Measurements from ENCODE around the gene IFNAR1. TPM values are rescaled to one million over a fixed set of nuclear protein-coding genes. Genes with fewer than 3 reads are reported as not detected.

The IFNAR1 gene
- total and polyA plus RNA-seq, 9 of the 15 experiments (the other 6 are each of a cell fraction or from before 2014, with no cell fraction given): 8.6 to 31.8 (median 14.8) TPM

DNA sequence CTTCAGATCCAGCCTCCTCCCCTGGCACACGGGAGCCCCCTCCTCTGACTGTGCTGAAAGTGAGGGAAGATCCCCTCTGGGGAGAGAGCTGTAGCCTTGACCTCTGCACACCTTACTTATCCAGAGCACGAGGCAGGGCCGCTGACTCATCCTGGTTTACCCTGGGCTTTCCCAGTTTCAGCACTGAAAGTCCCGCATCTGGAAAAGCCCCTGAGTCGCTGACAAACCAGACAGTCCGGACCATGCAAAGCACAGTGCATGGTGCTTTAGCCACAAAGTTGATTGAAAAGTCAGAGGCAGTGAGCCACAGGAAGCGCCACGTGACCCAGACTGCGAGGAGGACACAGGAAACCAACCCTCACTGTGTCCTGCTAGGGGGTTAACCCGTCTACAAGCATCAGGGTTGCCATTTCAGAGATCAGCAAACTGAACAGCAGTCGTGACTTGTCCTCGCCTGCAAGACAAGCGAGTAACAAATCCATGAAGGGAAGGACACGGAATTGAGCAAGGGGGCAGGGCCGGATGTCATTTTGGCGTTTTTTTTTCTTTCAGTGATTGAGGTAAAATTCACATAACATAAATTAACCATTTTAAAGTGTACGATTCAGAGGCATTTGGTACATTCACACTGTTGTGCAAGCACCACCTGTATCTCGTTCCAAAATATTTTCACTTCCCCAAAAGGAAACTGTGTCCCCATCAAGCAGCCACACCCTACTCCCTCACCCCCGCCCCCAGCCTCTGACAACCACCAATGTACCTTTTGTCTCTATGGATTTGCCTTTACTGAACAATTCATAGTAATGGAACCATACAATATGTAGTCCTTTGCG lies 58.5 kb downstream of the IFNAR1 start (continued):
- TF ChIP-seq, protein P1, sequence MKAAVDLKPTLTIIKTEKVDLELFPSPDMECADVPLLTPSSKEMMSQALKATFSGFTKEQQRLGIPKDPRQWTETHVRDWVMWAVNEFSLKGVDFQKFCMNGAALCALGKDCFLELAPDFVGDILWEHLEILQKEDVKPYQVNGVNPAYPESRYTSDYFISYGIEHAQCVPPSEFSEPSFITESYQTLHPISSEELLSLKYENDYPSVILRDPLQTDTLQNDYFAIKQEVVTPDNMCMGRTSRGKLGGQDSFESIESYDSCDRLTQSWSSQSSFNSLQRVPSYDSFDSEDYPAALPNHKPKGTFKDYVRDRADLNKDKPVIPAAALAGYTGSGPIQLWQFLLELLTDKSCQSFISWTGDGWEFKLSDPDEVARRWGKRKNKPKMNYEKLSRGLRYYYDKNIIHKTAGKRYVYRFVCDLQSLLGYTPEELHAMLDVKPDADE (conservative IDR thresholded peaks at IDR 0.05; ENCODE audit: control insufficient read depth, low read depth, low read length): no peak
- TF ChIP-seq ZBTB33 (CRISPR knock-in tag; IDR thresholded peaks at IDR 0.05): no peak
- peak; percentile 62; the same call in 1 of the 2 replicates for TF ChIP-seq ZNF395 (CRISPR knock-in tag; IDR thresholded peaks at IDR 0.05)
- no peak for TF ChIP-seq MCM3 (IDR thresholded peaks at IDR 0.05)
- TF ChIP-seq ZNF263 (CRISPR knock-in tag; IDR thresholded peaks at IDR 0.05; ENCODE audit: borderline replicate concordance): no peak
- no peak for TF ChIP-seq CSDE1 (IDR thresholded peaks at IDR 0.05)
- no peak for TF ChIP-seq TARDBP (IDR thresholded peaks at IDR 0.05)
- no peak for TF ChIP-seq KLF10 (CRISPR knock-in tag; IDR thresholded peaks at IDR 0.05)
- TF ChIP-seq GATAD2B (IDR thresholded peaks at IDR 0.05; ENCODE audit: borderline replicate concordance): no peak
- TF ChIP-seq TAF15 (IDR thresholded peaks at IDR 0.05; ENCODE audit: low read depth, low read length): no peak
- TF ChIP-seq TCFL5 (CRISPR knock-in tag; conservative IDR thresholded peaks at IDR 0.05): no peak
- no peak for TF ChIP-seq NFE2L1 (tag; IDR thresholded peaks at IDR 0.05; ENCODE audit: borderline replicate concordance, low read depth)
- no peak for TF ChIP-seq STAT5A (IDR thresholded peaks at IDR 0.05; ENCODE audit: borderline replicate concordance, low read length)
- TF ChIP-seq PCBP2 (IDR thresholded peaks at IDR 0.05; ENCODE audit: low read depth, low read length, poor library complexity, severe bottlenecking): no peak
- TF ChIP-seq ARID1B (IDR thresholded peaks at IDR 0.05): peak; percentile 60
- TF ChIP-seq, protein P2, sequence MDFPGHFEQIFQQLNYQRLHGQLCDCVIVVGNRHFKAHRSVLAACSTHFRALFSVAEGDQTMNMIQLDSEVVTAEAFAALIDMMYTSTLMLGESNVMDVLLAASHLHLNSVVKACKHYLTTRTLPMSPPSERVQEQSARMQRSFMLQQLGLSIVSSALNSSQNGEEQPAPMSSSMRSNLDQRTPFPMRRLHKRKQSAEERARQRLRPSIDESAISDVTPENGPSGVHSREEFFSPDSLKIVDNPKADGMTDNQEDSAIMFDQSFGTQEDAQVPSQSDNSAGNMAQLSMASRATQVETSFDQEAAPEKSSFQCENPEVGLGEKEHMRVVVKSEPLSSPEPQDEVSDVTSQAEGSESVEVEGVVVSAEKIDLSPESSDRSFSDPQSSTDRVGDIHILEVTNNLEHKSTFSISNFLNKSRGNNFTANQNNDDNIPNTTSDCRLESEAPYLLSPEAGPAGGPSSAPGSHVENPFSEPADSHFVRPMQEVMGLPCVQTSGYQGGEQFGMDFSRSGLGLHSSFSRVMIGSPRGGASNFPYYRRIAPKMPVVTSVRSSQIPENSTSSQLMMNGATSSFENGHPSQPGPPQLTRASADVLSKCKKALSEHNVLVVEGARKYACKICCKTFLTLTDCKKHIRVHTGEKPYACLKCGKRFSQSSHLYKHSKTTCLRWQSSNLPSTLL (IDR thresholded peaks at IDR 0.05): no peak
- TF ChIP-seq GABPB2 (CRISPR knock-in tag; conservative IDR thresholded peaks at IDR 0.05): no peak
- peak; percentile 73 for TF ChIP-seq BHLHE40 (IDR thresholded peaks at IDR 0.05; ENCODE audit: low read length)
- TF ChIP-seq SPI1 (IDR thresholded peaks at IDR 0.05; ENCODE audit: borderline replicate concordance, low read depth, low read length): peak; percentile 86
- no peak for TF ChIP-seq MEF2D (tag; conservative IDR thresholded peaks at IDR 0.05; ENCODE audit: low read depth)
- peak; percentile 34; the same call in 1 of the 2 replicates for TF ChIP-seq LCOR (CRISPR knock-in tag; IDR thresholded peaks at IDR 0.05)
- TF ChIP-seq, protein P3, sequence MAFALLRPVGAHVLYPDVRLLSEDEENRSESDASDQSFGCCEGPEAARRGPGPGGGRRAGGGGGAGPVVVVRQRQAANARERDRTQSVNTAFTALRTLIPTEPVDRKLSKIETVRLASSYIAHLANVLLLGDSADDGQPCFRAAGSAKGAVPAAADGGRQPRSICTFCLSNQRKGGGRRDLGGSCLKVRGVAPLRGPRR (CRISPR knock-in tag; IDR thresholded peaks at IDR 0.05): no peak
